GM12878 (cell line): ENCODE measurements around the gene DIS3L2.

Source experiments
- BACH1 ChIP-seq: fragments of 450-650 bp; IDR thresholded peaks from 2 replicates; pipeline ENCODE4 v1.6.1; 2017; ENCODE audit warnings: mild to moderate bottlenecking, borderline replicate concordance
- BRCA1 ChIP-seq: IDR thresholded peaks from 2 replicates; pipeline ENCODE4 v1.6.1; 2011; ENCODE audit warnings: low read depth, low read length, improper control_type of control experiment
- CTCF ChIP-seq, 3 experiments: IDR thresholded peaks in 2 of 3; conservative IDR thresholded peaks in 1 of 3; 2 replicates each; pipeline ENCODE4 v1.5.1; 2011; ENCODE audit warnings: low read depth in 3 of 3, low read length in 3 of 3, mild to moderate bottlenecking in 3 of 3, control low read depth in 2 of 3, moderate library complexity in 2 of 3, inconsistent platforms in 1 of 3, mixed read lengths in 1 of 3; ENCODE audit not compliant: control insufficient read depth in 2 of 3, insufficient read depth in 1 of 3; ENCODE audit errors: extremely low read depth in 1 of 3
- DPF2 ChIP-seq: fragments of 450-650 bp; IDR thresholded peaks from 2 replicates; pipeline ENCODE4 v1.6.1; 2017; ENCODE audit warnings: mild to moderate bottlenecking
- E4F1 ChIP-seq: fragments of 450-650 bp; IDR thresholded peaks from 2 replicates; pipeline ENCODE4 v1.6.1; 2018; ENCODE audit warnings: borderline replicate concordance, mild to moderate bottlenecking; ENCODE audit not compliant: partially characterized antibody
- EZH2 ChIP-seq: IDR thresholded peaks from 2 replicates; pipeline ENCODE4 v1.6.1; 2012; ENCODE audit warnings: low read depth, mild to moderate bottlenecking, control low read depth, inconsistent platforms, low read length, borderline replicate concordance; ENCODE audit not compliant: control insufficient read depth
- POLR2A ChIP-seq: IDR thresholded peaks from 2 replicates; pipeline ENCODE4 v1.6.1; 2011; ENCODE audit warnings: low read depth, mild to moderate bottlenecking, low read length
- POLR2AphosphoS5 ChIP-seq: IDR thresholded peaks from 2 replicates; pipeline ENCODE4 v1.6.1; 2011; ENCODE audit warnings: mild to moderate bottlenecking, low read length, inconsistent platforms
- SIX5 ChIP-seq: IDR thresholded peaks from 2 replicates; pipeline ENCODE4 v1.6.1; 2011; ENCODE audit warnings: mild to moderate bottlenecking, low read depth, low read length, moderate library complexity; ENCODE audit not compliant: severe bottlenecking
- TAF1 ChIP-seq: IDR thresholded peaks from 2 replicates; pipeline ENCODE4 v1.6.1; 2011; ENCODE audit warnings: mild to moderate bottlenecking, low read depth, low read length, borderline replicate concordance
- USF2 ChIP-seq: IDR thresholded peaks from 2 replicates; pipeline ENCODE4 v1.6.1; 2011; ENCODE audit warnings: low read depth, low read length, improper control_type of control experiment, borderline replicate concordance

GRCh38 chr2:232287316-232287715 is 325.8 kb downstream of the DIS3L2 start:
- TF ChIP-seq POLR2AphosphoS5 = no peak
- TF ChIP-seq SIX5 = no peak
- no peak for TF ChIP-seq TAF1
- TF ChIP-seq CTCF (IDR thresholded peaks at IDR 0.05 in 2 of 3, conservative IDR thresholded peaks at IDR 0.05 in 1 of 3; ENCODE audit: control insufficient read depth in 2 of 3, extremely low read depth in 1 of 3, insufficient read depth in 1 of 3, low read depth in 3 of 3, low read length in 3 of 3) = no peak
- TF ChIP-seq POLR2A = no peak
- no peak for TF ChIP-seq BRCA1
- no peak for TF ChIP-seq USF2
- TF ChIP-seq BACH1 = no peak
- no peak for TF ChIP-seq E4F1
- TF ChIP-seq EZH2 = no peak
- no peak for TF ChIP-seq DPF2
